Measurements from ENCODE around the gene FCRL6.
A peak's percentile ranks its signal among the peaks of the same experiment; 100 is the strongest.

The FCRL6 gene

DNA sequence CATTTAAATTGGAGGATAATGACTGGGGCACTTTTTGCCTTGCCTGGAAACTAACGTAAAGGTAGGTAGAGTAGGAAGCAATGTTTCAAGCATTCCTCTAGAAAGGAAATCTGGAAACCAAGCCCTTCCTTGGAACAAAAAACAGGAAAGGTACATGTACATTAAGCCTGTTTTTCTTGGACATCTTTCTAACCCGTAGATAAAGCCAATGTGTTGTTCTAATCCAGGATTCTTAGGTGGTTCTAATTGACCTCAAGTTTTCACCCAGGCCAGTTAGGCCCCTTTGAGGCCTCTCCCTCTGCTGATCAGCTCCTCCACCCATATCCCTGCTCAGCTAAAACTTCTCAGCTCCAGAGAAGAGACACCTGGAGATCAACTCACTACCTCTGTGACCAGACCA, 27.7 kb upstream of the FCRL6 start:
- TF ChIP-seq, protein P1, sequence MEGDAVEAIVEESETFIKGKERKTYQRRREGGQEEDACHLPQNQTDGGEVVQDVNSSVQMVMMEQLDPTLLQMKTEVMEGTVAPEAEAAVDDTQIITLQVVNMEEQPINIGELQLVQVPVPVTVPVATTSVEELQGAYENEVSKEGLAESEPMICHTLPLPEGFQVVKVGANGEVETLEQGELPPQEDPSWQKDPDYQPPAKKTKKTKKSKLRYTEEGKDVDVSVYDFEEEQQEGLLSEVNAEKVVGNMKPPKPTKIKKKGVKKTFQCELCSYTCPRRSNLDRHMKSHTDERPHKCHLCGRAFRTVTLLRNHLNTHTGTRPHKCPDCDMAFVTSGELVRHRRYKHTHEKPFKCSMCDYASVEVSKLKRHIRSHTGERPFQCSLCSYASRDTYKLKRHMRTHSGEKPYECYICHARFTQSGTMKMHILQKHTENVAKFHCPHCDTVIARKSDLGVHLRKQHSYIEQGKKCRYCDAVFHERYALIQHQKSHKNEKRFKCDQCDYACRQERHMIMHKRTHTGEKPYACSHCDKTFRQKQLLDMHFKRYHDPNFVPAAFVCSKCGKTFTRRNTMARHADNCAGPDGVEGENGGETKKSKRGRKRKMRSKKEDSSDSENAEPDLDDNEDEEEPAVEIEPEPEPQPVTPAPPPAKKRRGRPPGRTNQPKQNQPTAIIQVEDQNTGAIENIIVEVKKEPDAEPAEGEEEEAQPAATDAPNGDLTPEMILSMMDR (IDR thresholded peaks at IDR 0.05): no peak

DNA sequence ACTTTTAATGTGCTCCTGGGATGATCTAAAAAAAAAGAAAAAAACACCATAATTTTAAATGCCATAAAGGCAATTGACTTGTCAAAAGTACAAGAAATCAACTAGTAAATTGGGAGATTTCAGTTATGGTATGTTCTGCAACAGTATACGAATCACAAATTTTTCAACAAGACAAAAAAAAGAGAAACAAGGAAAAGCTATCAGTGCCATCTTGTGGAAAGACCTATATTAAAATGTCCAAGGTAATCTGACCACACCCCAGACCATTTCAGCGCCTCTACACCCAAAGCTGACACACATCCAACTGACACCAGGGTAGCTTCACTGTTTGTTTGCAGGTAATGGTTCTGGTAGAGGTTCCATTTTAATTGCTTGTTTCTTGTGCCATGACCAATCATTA, 26.4 kb upstream of the FCRL6 start:
- TF ChIP-seq, protein P1 (IDR thresholded peaks at IDR 0.05): peak; percentile 43; the same call in 1 of the 2 replicates

DNA sequence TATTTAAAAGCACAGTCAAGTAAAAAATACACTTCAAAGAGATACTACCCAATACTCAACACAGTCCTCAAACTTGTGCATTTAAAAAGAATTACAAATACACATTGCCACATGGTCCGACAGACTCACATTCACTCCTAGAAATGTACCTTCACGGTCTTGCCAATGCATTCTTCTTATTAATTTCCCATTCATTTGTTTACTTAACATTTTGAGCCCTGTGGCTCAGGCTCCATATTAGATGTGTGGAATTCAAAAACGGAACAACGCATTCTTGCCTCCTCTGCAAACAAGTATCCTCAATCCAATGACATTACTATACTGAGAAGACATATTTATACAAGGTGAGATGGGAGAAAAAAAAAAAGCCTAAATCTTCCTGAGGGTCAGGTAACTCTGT, 23.9 kb upstream of the FCRL6 start:
- TF ChIP-seq, protein P1 (IDR thresholded peaks at IDR 0.05): no peak

DNA sequence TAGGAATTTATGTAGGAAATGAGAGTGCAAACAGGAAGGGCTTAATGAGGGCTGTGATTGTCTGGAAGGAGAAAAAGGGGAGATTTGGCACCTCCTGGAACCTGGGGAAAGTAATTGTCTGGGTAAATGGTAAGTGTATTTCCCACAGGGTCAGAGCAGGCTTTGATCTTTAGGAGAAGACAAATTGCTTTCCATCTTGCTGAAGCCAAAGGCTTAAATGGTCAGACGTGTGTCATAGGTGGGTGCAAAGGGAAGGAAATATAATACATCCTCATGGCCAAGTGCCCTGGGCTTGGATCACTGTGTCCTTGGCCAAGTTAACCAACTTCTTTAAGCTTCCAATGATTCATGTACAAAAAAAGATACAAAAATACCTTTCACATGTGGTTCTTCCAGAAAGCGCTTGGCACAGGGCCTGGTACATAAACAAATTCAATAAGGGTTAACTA, 22.7 kb upstream of the FCRL6 start:
- TF ChIP-seq, protein P1 (IDR thresholded peaks at IDR 0.05): no peak

DNA sequence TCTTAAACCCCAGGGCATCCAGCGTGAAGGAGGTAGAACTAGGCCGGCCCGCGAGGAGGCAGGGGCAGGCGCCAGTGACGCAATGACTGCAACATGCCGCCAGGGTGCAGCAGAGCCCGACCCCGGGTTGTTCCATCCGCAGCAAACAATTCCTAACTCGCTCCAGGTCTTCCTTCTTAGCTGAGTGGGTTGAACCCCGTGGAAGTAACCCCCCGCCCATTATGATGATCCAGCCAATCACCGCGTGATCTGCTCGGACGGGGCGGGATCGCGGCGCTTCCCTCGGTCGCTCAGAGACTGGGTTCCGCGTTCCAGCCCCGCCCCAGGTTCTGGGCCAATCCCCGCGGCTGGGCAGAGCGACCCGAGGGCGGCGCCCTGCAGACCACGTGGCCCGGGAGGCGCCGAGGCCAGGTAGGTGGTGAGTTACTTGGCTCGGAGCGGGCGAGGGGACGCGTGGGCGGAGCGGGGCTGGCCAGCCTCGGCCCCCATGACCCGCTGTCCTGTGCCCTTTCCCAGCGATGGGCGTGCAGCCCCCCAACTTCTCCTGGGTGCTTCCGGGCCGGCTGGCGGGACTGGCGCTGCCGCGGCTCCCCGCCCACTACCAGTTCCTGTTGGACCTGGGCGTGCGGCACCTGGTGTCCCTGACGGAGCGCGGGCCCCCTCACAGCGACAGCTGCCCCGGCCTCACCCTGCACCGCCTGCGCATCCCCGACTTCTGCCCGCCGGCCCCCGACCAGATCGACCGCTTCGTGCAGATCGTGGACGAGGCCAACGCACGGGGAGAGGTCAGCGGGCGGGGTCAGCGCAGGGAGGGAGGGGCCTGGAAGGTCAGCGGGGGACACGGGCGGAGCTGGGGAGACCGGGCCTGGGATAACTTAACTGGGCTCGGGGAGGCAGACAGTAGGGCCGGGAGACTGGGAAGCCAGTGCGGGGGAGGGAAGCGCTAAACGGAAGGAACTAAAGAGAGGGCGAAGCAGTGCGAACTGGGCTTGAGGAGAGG, 21.3 kb upstream of the FCRL6 start, which contains the start of gene DUSP23:
Gene DUSP23, plus strand, starts transcription at position 380 of the 1,000 bp plus-strand sequence. Its CDS starts 139 bp downstream, at position 519.
- TF ChIP-seq, protein P1 (IDR thresholded peaks at IDR 0.05): peak; percentile 92

DNA sequence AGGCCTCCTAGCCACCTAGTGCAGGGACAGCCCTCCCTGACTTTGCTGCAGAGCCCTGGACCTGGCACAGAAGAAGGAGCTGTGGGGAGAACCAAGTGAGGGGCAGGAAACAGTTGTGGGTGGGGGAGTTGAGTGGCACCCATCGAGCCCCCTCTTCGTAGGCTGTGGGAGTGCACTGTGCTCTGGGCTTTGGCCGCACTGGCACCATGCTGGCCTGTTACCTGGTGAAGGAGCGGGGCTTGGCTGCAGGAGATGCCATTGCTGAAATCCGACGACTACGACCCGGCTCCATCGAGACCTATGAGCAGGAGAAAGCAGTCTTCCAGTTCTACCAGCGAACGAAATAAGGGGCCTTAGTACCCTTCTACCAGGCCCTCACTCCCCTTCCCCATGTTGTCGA, 20.2 kb upstream of the FCRL6 start:
- TF ChIP-seq, protein P1 (IDR thresholded peaks at IDR 0.05): no peak

DNA sequence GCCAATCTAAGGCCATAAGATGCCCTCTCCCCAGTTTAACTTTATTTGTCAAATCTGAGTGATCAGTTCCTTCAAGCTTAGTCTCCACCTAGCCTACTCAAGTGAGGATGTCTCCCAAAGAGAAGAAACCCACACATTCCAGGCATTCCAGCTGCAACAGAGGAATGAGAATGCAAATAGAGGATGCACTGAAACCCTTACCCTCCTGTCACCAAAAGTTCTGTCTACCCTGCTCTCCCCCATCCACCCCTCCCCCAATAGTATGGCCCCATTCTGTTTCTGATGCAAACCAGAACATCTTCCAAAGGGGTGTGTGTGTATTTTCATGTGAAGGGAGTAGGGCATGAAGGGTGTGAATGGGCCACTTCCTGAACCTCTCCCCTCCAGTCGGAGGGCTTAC, 18.4 kb upstream of the FCRL6 start:
- TF ChIP-seq, protein P1 (IDR thresholded peaks at IDR 0.05): no peak

All from LNCAP (cell line).